Neural crest cell (in vitro differentiated cells): ENCODE data around the gene PPP1R15B. TPM values are rescaled to one million over a fixed set of nuclear protein-coding genes. Genes with fewer than 3 reads are reported as not detected.

Source experiments
- DNase-seq: peaks from one replicate; pipeline ENCODE4 v3.0.0; 2021; ENCODE audit warnings: low read depth, mixed read lengths, low spot score
- H3K27ac Mint-ChIP-seq: one replicate; pipeline ENCODE4 v1.8.0; 2021; ENCODE audit warnings: mild to moderate bottlenecking, mixed read lengths; ENCODE audit not compliant: unreplicated experiment
- H3K27me3 Mint-ChIP-seq: 2 replicates; pipeline ENCODE4 v1.8.0; 2021; ENCODE audit warnings: low read depth, mild to moderate bottlenecking, mixed read lengths
- H3K36me3 Mint-ChIP-seq: 2 replicates; pipeline ENCODE4 v1.8.0; 2021; ENCODE audit warnings: low read depth, mild to moderate bottlenecking, mixed read lengths
- H3K4me1 Mint-ChIP-seq: 2 replicates; pipeline ENCODE4 v1.8.0; 2021; ENCODE audit warnings: mixed read lengths
- H3K4me3 Mint-ChIP-seq: one replicate; pipeline ENCODE4 v1.8.0; 2021; ENCODE audit warnings: mild to moderate bottlenecking, mixed read lengths
- H3K9me3 Mint-ChIP-seq: 2 replicates; pipeline ENCODE4 v1.8.0; 2021; ENCODE audit warnings: mixed read lengths
- long read RNA-seq: library from polyadenylated mRNA; unstranded; transcript quantifications from one replicate; pipeline ENCODE4 v2.0.0, GENCODE V29; 2020
- total RNA-seq: library from RNA; stranded (reverse); gene quantifications from 2 replicates; pipeline ENCODE4 v1.2.1, GENCODE V29; 2021
- TF ChIP-seq, protein P1 (sequence below): fragments of 200-600 bp; sonication (generic); conservative IDR thresholded peaks from 2 replicates; pipeline ENCODE4 v1.5.0; 2021; ENCODE audit warnings: antibody characterized with exemption, mild to moderate bottlenecking

PPP1R15B gene
- 45.8 and 46.6 TPM in 2 replicates for total RNA-seq
- long read RNA-seq, full-length matches to known transcripts = 13 of 23 reads
- long read RNA-seq, partial matches to known transcripts = 0 of 23 reads
- long read RNA-seq, other reads (novel, unspliced or antisense) = 10 of 23 reads

DNA sequence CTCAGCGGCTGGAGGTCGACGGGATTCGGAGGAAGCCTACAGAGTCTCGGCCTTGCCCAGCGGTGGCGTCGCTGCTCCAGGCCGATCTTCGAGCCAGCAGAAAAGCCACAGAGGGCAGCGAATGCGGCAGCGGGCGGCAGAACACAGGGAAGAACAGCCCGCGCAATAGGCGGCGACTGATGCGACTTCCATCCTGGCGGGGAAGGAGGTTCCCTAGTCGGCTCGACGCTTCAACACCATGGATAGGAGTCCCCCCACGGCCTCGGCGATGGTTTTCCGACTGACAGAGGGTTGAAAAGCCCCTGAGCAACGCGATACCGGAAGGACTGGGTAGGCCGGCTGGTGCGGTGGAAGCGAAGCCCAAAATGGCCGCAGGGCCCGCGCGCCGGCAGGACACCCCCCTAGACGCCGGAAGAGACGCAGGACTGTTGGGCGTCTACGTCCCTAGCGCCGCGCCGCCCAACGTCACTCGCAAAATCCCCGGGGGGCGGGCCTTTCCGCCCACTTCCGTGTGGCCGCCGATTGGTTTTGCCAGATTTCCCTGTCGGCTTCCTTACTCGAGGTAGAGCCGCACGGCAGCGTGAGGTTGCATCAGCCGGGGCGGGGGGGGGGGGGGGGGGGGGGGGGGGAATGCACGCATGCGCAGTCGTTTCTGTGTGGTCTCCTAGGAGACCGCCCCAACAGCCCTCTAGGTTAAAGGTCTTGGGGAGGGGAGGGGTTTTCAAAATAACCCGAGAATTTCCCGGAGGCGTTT is at the start of gene PPP1R15B:
Gene PPP1R15B (minus strand): TSS at position 367 of the 754 bp plus-strand sequence. CDS start 406 bp downstream, outside the sequence.
- no peaks in the 10 kb centered on the region for H3K9me3 Mint-ChIP-seq
- peak within 1 kb of the TSS; percentile 98 for H3K4me3 Mint-ChIP-seq
- H3K4me1 Mint-ChIP-seq = peaks cover 44% of the 10 kb centered on the region
- no peaks in the 10 kb centered on the region for H3K27me3 Mint-ChIP-seq
- peaks cover 3% of the 10 kb centered on the region for H3K36me3 Mint-ChIP-seq
- peak; percentile 94 for DNase-seq
- TF ChIP-seq, protein P1, sequence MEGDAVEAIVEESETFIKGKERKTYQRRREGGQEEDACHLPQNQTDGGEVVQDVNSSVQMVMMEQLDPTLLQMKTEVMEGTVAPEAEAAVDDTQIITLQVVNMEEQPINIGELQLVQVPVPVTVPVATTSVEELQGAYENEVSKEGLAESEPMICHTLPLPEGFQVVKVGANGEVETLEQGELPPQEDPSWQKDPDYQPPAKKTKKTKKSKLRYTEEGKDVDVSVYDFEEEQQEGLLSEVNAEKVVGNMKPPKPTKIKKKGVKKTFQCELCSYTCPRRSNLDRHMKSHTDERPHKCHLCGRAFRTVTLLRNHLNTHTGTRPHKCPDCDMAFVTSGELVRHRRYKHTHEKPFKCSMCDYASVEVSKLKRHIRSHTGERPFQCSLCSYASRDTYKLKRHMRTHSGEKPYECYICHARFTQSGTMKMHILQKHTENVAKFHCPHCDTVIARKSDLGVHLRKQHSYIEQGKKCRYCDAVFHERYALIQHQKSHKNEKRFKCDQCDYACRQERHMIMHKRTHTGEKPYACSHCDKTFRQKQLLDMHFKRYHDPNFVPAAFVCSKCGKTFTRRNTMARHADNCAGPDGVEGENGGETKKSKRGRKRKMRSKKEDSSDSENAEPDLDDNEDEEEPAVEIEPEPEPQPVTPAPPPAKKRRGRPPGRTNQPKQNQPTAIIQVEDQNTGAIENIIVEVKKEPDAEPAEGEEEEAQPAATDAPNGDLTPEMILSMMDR = no peak
- peak within 1 kb of the TSS; percentile 99 for H3K27ac Mint-ChIP-seq

DNA sequence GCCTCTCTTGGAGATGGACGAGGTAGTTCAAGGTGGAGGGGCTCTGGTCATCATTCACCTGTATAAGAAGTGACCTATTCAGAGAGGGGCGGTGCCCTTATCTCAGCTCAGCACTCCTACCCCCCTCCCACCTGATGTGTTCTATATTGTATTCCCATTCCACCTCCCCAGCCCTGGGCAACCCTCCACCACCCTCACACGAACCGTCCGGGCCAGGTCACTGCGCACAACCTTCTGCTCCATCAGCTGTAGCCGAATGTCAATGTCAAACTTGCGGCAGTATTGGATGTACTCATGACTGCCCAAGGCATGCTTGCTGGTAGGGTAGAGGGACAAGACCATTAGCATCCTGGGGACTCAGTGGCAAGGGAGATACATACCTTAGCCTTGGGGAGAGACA is 48.7 kb upstream of the PPP1R15B start:
- H3K4me1 Mint-ChIP-seq = peaks cover 34% of the 10 kb centered on the region
- H3K27me3 Mint-ChIP-seq = no peaks in the 10 kb centered on the region
- no peak overlapping the region for H3K27ac Mint-ChIP-seq
- H3K4me3 Mint-ChIP-seq = no peak overlapping the region
- peaks cover 28% of the 10 kb centered on the region for H3K36me3 Mint-ChIP-seq
- H3K9me3 Mint-ChIP-seq = no peaks in the 10 kb centered on the region
- no peak for DNase-seq
- TF ChIP-seq, protein P1 = no peak

DNA sequence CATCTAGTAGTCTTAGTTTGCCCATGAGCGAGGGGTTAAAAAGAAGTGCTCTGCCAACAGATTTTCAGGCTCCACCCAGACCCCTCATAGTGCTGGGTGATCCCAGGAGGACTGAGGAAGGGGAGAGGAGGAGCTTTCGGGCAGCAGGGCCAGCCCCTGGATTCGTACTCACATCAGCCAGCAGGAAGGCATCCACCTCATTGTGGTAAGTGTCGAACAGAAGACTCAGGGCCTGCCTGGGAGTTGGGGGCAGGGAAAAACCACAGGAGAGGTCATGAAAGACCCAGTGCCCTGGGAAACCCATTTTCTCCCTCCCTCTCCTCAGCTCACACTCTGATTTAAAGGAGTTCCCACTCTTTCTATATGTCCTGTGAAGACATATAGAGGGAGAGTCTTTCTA is 48.1 kb upstream of the PPP1R15B start:
- Mint-ChIP-seq H3K36me3 (peaks cover 28% of the 10 kb centered on the region), H3K27ac (peak overlapping the region; percentile 85), H3K4me3 (no peak overlapping the region), H3K9me3 (no peaks in the 10 kb centered on the region), H3K27me3 (no peaks in the 10 kb centered on the region), H3K4me1 (peaks cover 40% of the 10 kb centered on the region)
- TF ChIP-seq, protein P1 = no peak
- no peak for DNase-seq

DNA sequence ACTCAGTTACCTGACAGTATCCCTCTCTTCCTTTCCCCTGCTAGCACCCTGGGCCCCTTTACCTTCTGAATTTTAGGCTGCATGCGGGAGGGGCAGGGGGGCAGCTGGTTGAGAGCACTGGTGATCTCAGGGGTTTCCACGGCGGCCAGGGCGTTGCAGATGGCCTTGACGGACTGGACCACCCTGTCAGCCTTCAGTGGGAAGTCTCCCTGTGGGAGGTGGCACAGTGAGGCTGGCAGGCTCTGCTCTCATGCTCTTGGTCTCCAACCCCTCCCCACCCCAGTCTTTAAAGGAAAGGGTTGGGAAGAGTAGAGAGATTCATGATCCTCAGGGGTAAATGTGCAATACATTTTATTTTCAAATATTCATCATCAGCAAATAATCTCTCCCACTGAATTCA is 46.0 kb upstream of the PPP1R15B start:
- H3K4me1 Mint-ChIP-seq = peaks cover 57% of the 10 kb centered on the region
- no peaks in the 10 kb centered on the region for H3K27me3 Mint-ChIP-seq
- peaks cover 29% of the 10 kb centered on the region for H3K36me3 Mint-ChIP-seq
- DNase-seq = no peak
- H3K27ac Mint-ChIP-seq = peak overlapping the region; percentile 96
- H3K4me3 Mint-ChIP-seq = peak overlapping the region; percentile 44
- no peaks in the 10 kb centered on the region for H3K9me3 Mint-ChIP-seq
- TF ChIP-seq, protein P1 = no peak

DNA sequence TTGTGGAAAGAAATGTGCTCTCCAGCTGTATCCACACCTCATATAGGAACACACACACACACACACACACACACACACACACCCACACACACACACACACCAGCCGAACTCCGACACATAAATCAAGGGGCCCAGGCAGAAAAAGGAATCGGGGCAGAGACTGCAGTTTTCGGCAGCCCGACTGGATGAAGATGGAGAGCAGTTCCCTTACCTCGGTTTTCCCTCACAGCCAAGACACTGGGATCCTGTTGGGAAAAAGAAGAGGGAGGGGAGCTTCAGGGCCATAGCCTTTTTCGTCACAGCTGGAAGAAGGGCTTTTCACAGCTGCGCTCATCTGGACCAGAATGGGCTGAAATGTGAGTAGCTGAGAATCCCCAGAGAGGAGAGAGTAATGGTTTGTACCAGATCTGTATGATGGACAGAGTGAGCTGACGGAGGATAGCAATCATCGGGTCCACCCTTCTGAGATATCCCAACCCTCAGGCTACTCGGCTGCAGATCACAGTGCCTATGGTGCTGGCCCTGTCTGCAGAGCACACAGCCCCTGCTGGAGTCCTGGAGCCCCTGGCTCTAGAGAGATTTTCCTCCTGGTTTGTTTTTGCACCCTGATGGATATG is 45.3 kb upstream of the PPP1R15B start:
- H3K4me3 Mint-ChIP-seq = peak overlapping the region; percentile 59
- H3K4me1 Mint-ChIP-seq = peaks cover 57% of the 10 kb centered on the region
- H3K27ac Mint-ChIP-seq = peak overlapping the region; percentile 97
- no peaks in the 10 kb centered on the region for H3K27me3 Mint-ChIP-seq
- TF ChIP-seq, protein P1 = no peak
- DNase-seq = no peak
- H3K36me3 Mint-ChIP-seq = peaks cover 29% of the 10 kb centered on the region
- H3K9me3 Mint-ChIP-seq = no peaks in the 10 kb centered on the region
